HS-27A (cell line): Measurements from ENCODE around the gene FAM171A1.
"Not testable (repeated sequence)": the region's sequence is repeated elsewhere in the genome, so short reads cannot be mapped to it uniquely, and the experiment has no call there.

ENCODE experiments used
- DNase-seq: peaks from one replicate; pipeline ENCODE4 v3.0.0-alpha.2; 2012; ENCODE audit warnings: low read depth, missing footprints

Gene FAM171A1

GRCh38 chr10:15370856-15371701 lies at the start of gene FAM171A1:
FAM171A1 (minus strand) TSS chr10:15371289; CDS start chr10:15371052, 237 bp downstream.
- DNase-seq: no peak

GRCh38 chr10:15420858-15421257 lies 49.8 kb upstream of the FAM171A1 start:
- DNase-seq: no peak

GRCh38 chr10:15419279-15419874 lies 48.3 kb upstream of the FAM171A1 start:
- DNase-seq: no peak

DNA sequence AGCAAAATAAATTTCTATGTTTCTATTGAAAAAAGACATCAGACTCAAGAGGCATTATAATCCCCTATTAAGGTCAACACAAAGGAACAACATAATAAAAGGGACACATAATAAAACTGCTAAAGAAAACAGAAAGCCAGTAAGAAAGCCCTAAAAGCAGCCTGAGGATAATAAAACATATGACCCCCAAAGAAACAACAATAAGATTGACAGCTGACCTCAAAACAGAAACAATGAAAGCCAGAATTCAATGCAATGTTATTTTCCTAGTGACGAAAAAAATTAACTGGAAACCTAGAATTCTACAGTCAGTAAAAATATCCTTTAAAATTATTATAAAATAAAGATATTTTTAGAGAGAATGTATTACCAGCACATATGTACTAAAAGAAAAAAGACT lies 44.9 kb upstream of the FAM171A1 start:
- DNase-seq: no peak

- no peak for DNase-seq
Measured at GRCh38 chr10:15411010-15411409, 39.9 kb upstream of the FAM171A1 start.

DNA sequence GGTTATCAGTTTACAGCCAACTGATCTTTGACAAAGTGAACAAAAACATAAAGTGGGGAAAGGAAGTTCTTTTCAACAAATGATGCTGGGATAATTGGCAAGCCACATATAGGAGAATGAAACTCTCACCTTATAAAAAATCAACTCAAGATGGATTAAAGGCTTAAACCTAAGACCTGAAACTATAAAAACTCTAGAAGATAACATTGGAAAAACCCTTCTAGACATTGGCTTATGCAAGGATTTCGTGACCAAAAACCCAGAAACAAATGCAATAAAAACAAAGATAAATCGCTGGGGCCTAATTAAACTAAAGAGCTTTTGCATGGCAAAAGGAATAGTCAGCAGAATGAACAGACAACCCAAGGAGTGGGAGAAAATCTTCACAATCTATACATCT lies 38.3 kb upstream of the FAM171A1 start:
- not testable (repeated sequence) for DNase-seq

- DNase-seq: no peak
Measured at GRCh38 chr10:15408557-15408956, 37.5 kb upstream of the FAM171A1 start.

DNA sequence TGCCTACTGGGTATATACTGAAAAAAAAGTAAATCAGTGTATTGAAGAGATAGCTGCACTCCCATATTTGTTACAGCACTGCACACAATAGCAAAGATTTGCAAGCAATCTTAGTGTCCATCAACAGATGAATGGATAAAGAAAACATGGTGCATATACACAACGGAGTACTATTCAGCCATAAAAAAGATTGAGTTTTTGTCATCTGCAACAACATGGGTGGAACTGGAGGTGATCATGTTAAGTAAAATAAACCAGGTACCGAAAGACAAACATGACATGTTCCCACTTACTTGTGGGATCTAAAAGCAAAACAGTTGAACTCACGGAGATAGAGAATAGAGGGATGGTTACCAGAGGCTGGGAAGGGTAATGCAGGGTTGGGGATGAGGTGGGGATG lies 34.2 kb upstream of the FAM171A1 start:
- DNase-seq: no peak

DNA sequence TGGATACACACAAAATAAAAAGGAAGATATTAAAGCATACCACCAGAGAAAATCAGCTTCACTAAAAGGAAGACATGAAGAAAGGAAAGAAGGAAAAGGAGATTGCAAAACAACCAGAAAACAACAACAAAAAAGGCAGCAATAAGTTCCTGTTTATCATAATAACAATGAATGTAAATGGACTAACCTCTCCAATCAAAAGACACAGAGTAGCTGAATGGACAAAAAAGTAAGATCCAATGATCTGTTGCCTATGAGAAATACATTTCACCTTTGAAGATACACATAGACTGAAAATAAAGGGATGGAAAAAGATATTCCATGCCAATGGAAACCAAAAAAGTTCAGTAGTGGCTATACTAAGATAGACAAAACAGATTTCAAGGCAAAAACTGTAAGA lies 30.3 kb upstream of the FAM171A1 start:
- DNase-seq: no peak

- not testable (repeated sequence) for DNase-seq
Measured at GRCh38 chr10:15400461-15400860, 29.4 kb upstream of the FAM171A1 start.

- DNase-seq: no peak
Measured at GRCh38 chr10:15399060-15399661, 28.1 kb upstream of the FAM171A1 start.

DNA sequence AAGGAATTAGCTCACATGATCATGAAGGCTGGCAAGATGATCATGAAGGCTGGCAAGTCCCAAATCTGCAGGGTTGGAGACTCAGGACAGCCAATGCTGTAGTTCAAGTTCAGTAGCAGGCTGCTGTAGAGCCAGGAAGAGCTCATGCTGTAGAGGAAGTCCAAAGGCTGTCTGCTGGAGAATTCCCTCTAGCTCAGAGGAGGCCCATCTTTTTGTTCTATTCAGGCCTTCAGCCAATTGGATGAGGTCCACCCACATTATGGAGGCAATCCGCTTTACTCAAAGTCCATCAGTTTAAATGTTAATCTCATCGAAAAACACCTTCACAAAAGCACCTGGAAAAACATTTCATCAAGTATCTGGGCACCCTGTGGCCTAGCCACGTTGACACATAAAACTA lies 24.8 kb upstream of the FAM171A1 start:
- no peak for DNase-seq

DNA sequence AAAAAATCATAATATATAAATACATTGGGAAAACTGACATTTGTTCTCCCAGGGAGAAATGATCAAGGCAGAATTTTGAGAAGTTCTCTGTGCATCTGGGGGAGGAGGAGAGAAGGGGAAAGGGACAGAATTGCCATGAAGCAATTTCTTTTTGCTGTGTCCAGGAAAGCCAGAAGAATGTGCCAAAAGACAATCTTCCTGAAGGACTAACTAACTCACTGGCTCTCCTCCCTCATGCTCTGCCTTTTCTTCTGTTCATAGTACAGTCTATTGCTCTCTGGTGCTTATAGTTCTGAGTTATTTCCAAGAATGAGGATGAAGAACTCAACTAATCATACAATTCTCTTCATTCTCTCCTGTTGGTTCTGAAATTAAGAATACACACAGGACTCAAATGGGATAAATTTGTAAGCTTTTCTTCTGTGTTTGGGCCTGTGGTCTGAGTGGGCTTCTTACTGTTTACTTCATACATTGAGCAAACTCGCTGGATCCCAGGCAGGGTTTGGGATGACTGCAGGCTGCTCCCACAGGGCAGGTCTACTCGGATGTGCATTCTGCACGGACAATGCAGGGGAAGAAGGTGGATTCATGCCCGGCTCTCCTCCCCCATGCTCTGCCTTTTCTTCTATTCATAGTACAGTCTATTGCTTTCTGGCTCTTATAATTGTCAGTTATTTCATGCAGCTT lies 22.2 kb upstream of the FAM171A1 start:
- DNase-seq: no peak

- no peak for DNase-seq
Measured at GRCh38 chr10:15391491-15391890, 20.4 kb upstream of the FAM171A1 start.

DNA sequence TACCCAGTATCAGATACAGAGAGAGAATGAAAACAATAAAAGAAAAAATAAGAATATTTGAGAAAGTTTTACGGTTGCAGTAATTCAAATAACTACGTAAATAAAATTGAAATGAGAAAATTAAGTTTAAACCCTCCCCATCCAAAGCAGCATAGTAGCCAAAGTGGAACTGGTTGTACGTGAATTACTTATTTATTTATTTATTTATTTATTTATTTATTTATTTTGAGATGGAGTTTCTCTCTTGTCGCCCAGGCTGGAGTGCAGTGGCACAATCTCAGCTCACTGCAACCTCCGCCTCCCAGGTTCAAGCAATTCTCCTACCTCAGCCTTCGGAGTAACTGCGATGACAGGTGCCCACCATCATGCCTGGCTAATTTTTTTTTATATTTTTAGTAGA lies 17.1 kb upstream of the FAM171A1 start:
- not testable (repeated sequence) for DNase-seq

GRCh38 chr10:15387021-15387420 lies 15.9 kb upstream of the FAM171A1 start:
- DNase-seq: no peak

- DNase-seq: no peak
Measured at GRCh38 chr10:15385552-15386455, 14.7 kb upstream of the FAM171A1 start.

GRCh38 chr10:15381420-15381819 lies 10.3 kb upstream of the FAM171A1 start:
- DNase-seq: no peak

DNA sequence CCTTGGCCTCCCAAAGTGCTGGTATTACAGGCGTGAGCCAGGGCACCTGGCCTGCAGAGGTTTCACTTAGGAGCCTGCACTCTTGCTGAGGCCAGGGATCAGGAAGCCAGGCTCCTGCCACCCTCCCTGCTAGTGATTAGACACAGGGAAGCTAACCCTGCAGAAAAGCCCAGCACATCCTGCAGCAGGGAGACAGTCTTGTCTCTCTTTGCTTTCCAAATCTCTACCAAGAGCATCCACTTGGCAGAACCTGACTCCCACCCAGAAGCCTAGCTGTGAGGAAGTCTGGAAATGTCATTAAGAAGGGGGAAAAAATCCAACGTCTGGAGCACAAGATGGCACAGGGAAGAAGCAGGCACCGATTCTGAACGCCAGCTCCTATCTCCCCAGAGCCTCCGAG lies 8.0 kb upstream of the FAM171A1 start:
- no peak for DNase-seq

DNA sequence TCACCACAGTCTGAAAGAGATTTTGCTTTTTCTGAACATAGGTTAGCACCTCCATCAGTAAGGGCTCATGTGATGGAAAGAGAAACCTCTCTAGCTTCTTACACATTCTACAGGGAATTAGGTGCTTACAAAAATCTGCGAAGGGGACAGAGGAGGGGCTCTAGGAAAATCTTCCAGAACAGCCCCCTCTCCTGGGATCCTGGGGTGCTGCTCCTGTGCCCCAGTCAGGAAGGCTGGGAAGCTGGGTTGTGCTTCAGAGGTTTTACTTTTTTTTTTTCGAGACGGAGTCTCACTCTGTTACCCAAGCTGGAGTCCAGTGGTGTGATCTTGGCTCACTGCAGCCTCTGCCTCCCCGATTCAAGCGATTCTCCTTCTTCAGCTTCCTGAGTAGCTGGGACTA lies 7.5 kb upstream of the FAM171A1 start:
- no peak for DNase-seq

- no peak for DNase-seq
Measured at GRCh38 chr10:15374566-15374965, 3.5 kb upstream of the FAM171A1 start.

GRCh38 chr10:15374156-15374555 lies 3.1 kb upstream of the FAM171A1 start:
- no peak for DNase-seq
